ENCODE data around the gene KCNJ6. TPM values are rescaled to one million over a fixed set of nuclear protein-coding genes. Genes with fewer than 3 reads are reported as not detected.

The KCNJ6 gene
- total RNA-seq, 1 donor, result under 0.01 TPM

- DNase-seq (ENCODE audit: low read depth in 2 of 3, low spot score in 2 of 3), result no peak
Measured at GRCh38 chr21:37905291-37905690, 11.0 kb downstream of the KCNJ6 start.

GRCh38 chr21:37904856-37905255, 11.4 kb downstream of the KCNJ6 start:
- DNase-seq (ENCODE audit: low read depth in 2 of 3, low spot score in 2 of 3), result no peak

- DNase-seq (ENCODE audit: low read depth in 2 of 3, low spot score in 2 of 3), result no peak
Measured at GRCh38 chr21:37903396-37903795, 12.9 kb downstream of the KCNJ6 start.

- no peak for DNase-seq (ENCODE audit: low read depth in 2 of 3, low spot score in 2 of 3)
Measured at GRCh38 chr21:37899146-37899545, 17.1 kb downstream of the KCNJ6 start.

- no peak for DNase-seq (ENCODE audit: low read depth in 2 of 3, low spot score in 2 of 3)
Measured at GRCh38 chr21:37896788-37897187, 19.5 kb downstream of the KCNJ6 start.

GRCh38 chr21:37891972-37892371, 24.3 kb downstream of the KCNJ6 start:
- no peak for DNase-seq (ENCODE audit: low read depth in 2 of 3, low spot score in 2 of 3)

- DNase-seq (ENCODE audit: low read depth in 2 of 3, low spot score in 2 of 3), result no peak
Measured at GRCh38 chr21:37888659-37889058, 27.6 kb downstream of the KCNJ6 start.

GRCh38 chr21:37886726-37887299, 29.4 kb downstream of the KCNJ6 start:
- DNase-seq (ENCODE audit: low read depth in 2 of 3, low spot score in 2 of 3), result no peak

- no peak for DNase-seq (ENCODE audit: low read depth in 2 of 3, low spot score in 2 of 3)
Measured at GRCh38 chr21:37886120-37886519, 30.1 kb downstream of the KCNJ6 start.

GRCh38 chr21:37878946-37879660, 37.2 kb downstream of the KCNJ6 start:
- no peak for DNase-seq (ENCODE audit: low read depth in 2 of 3, low spot score in 2 of 3)

GRCh38 chr21:37877888-37878684, 38.2 kb downstream of the KCNJ6 start:
- no peak for DNase-seq (ENCODE audit: low read depth in 2 of 3, low spot score in 2 of 3)

- no peak for DNase-seq (ENCODE audit: low read depth in 2 of 3, low spot score in 2 of 3)
Measured at GRCh38 chr21:37877171-37877570, 39.1 kb downstream of the KCNJ6 start.

- DNase-seq (ENCODE audit: low read depth in 2 of 3, low spot score in 2 of 3), result no peak
Measured at GRCh38 chr21:37876561-37876960, 39.7 kb downstream of the KCNJ6 start.

GRCh38 chr21:37874904-37875780, 41.1 kb downstream of the KCNJ6 start:
- DNase-seq (ENCODE audit: low read depth in 2 of 3, low spot score in 2 of 3), result no peak

- DNase-seq (ENCODE audit: low read depth in 2 of 3, low spot score in 2 of 3), result no peak
Measured at GRCh38 chr21:37874481-37874880, 41.8 kb downstream of the KCNJ6 start.

- DNase-seq (ENCODE audit: low read depth in 2 of 3, low spot score in 2 of 3), result no peak
Measured at GRCh38 chr21:37873655-37874054, 42.6 kb downstream of the KCNJ6 start.

- no peak for DNase-seq (ENCODE audit: low read depth in 2 of 3, low spot score in 2 of 3)
Measured at GRCh38 chr21:37871121-37871862, 45.0 kb downstream of the KCNJ6 start.

GRCh38 chr21:37870221-37870620, 46.0 kb downstream of the KCNJ6 start:
- DNase-seq (ENCODE audit: low read depth in 2 of 3, low spot score in 2 of 3), result no peak

- DNase-seq (ENCODE audit: low read depth in 2 of 3, low spot score in 2 of 3), result no peak
Measured at GRCh38 chr21:37869661-37870060, 46.6 kb downstream of the KCNJ6 start.
